PC-3 (cell line): ENCODE data around the gene TGM2.

Experiments
- CTCF ChIP-seq: fragments of 300-600 bp; sonication (generic); conservative IDR thresholded peaks from 2 replicates; pipeline ENCODE4 v1.5.1; 2017; ENCODE audit warnings: antibody characterized with exemption, low read depth, mild to moderate bottlenecking, low read length
- EZH2 ChIP-seq: fragments of 300-600 bp; sonication (generic); IDR thresholded peaks from one replicate; pipeline ENCODE4 v1.6.1; 2017; ENCODE audit warnings: antibody characterized with exemption, mild to moderate bottlenecking, low read length; ENCODE audit not compliant: unreplicated experiment
- EZH2phosphoT487 ChIP-seq: fragments of 300-600 bp; sonication (generic); IDR thresholded peaks from 2 replicates; pipeline ENCODE4 v1.6.1; 2018; ENCODE audit warnings: mild to moderate bottlenecking, antibody characterized with exemption, low read length, borderline replicate concordance

GRCh38 chr20:38129248-38129865 lies 35.7 kb downstream of the TGM2 start:
- TF ChIP-seq EZH2 (no peak), CTCF (no peak), EZH2phosphoT487 (no peak)
